Stomach (tissue), 9 donors: ENCODE results near the gene FXN. TPM values are rescaled to one million over a fixed set of nuclear protein-coding genes. Genes with fewer than 3 reads are reported as not detected.

Experiments used
- DNase-seq, 2 donors: peaks; one replicate each; pipeline versions ENCODE4 v3.0.0 to v3.0.0-alpha.2; 2013 to 2019
- H3K27ac ChIP-seq, 5 donors: fragments of 200-600 bp in 4 of 5; sonication (generic) in 4 of 5; one replicate each; pipeline ENCODE4 v1.5.1; 2013 to 2019; ENCODE audit warnings: mild to moderate bottlenecking in 1 of 5, moderate library complexity in 1 of 5
- H3K27me3 ChIP-seq, 3 donors: fragments of 200-600 bp; sonication (generic); one replicate each; pipeline ENCODE4 v1.5.1; 2017 to 2019; ENCODE audit warnings: mixed run types in 1 of 3
- H3K36me3 ChIP-seq, 4 donors: fragments of 200-600 bp; sonication (generic); 1 replicate in 3 of 4; 2 replicates in 1 of 4; pipeline ENCODE4 v1.5.1; 2016 to 2019
- H3K4me1 ChIP-seq, 4 donors: fragments of 200-600 bp; sonication (generic); one replicate each; pipeline ENCODE4 v1.5.1; 2016 to 2019
- H3K4me3 ChIP-seq, 4 donors: fragments of 200-600 bp; sonication (generic) in 3 of 4; one replicate each; pipeline ENCODE4 v1.5.1; 2016 to 2019; ENCODE audit warnings: mild to moderate bottlenecking in 1 of 4
- H3K9me3 ChIP-seq, 4 donors: fragments of 200-600 bp; sonication (generic); one replicate each; pipeline ENCODE4 v1.5.1; 2016 to 2019
- EP300 ChIP-seq: sonication (generic); formaldehyde crosslinking; IDR thresholded peaks from one replicate; pipeline ENCODE4 v1.6.1; 2017; ENCODE audit warnings: antibody characterized with exemption
- POLR2A ChIP-seq, 4 donors: fragments of 450-650 bp; IDR thresholded peaks; one replicate each; pipeline ENCODE4 v1.6.1; 2016; ENCODE audit warnings: antibody characterized with exemption in 4 of 4, control low read depth in 2 of 4, mild to moderate bottlenecking in 1 of 4, moderate library complexity in 1 of 4
- POLR2AphosphoS5 ChIP-seq, 3 donors: sonication (generic); formaldehyde crosslinking; IDR thresholded peaks; one replicate each; pipeline ENCODE4 v1.6.1; 2016; ENCODE audit warnings: antibody characterized with exemption in 3 of 3
- WGBS, 5 donors: extraction: QIAGEN DNeasy Blood & Tissue Kit in 3 of 5; methylation state at CpG; one replicate each; pipeline versions ENCODE4 v1.1.5 to v1.1.7; 2013 to 2018; 5-methylcytosine and 5-hydroxymethylcytosine counted together
- intact Hi-C: fragments of 100-400 bp; cut with DNase I; formaldehyde crosslinking; loops from one replicate; pipeline ENCODE4 v1.15.1; 2023; ENCODE audit warnings: low total_unique reads
- polyA plus RNA-seq, 3 donors: library from polyadenylated mRNA; stranded (reverse); fragments of 200-250 nt; gene quantifications; one replicate each; pipeline ENCODE4 v1.2.3, GENCODE V29; 2013
- total RNA-seq, 5 donors: library from RNA; depleted of rRNA; stranded (reverse); fragments of >200 nt; gene quantifications; one replicate each; pipeline versions ENCODE4 v1.1.0 to v1.2.3, GENCODE V29; 2014 to 2016
- TF ChIP-seq, protein P1 (sequence below), 7 experiments: fragments of 450-650 bp in 4 of 7; fragments of 200-600 bp in 3 of 7; sonication (generic) in 3 of 7; IDR thresholded peaks; one replicate each; pipeline ENCODE4 v1.5.1; 2016 to 2019; ENCODE audit warnings: antibody characterized with exemption in 7 of 7, control low read depth in 2 of 7, mild to moderate bottlenecking in 1 of 7
- donor health status: healthy with polysubstance abuse.
- donor health status: Bipolar disorder and iron deficiency.
- donor health status: healthy.

FXN gene
- total and polyA plus RNA-seq, 8 donors = 0.58 to 15.3 (median 4.1) TPM

DNA sequence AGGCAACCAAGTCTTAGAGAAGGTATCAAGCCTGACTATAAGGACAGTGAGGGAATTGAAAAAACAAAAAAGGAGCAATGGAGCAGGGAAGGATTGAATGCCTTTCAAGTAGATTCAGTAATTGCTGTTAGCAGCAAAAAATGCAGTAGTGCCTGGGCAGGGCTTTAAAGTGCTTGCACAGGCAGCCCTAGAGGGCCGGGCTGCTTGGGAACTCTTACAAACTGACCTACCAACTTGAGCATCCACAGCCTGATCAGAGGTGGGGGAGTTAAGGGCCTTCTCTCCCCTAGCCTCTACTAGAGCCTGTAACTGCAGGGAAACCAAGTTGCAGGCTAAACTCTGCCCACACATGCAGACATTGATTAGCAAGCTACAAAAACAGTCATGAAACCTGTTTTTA is 19.4 kb downstream of the FXN start:
- WGBS, 5 donors = 20 to 62% (median 44%) methylated on average over 1 of the region's 1 CpG
- Histone ChIP-seq H3K4me3 (no peak overlapping the region), H3K4me1 (peaks cover 0 to 26% (median 16%) of the 10 kb centered on the region in 4 donors), H3K27me3 (no peaks in the 10 kb centered on the region), H3K27ac (peak overlapping the region in 2 of 5 donors; percentile 18 to 20), H3K9me3 (no peaks in the 10 kb centered on the region), H3K36me3 (peaks cover 0 to 26% (median 20%) of the 10 kb centered on the region in 4 donors)
- DNase-seq = no peak
- intact Hi-C loops = loop anchor here (5.0 kb wide), 1 partner anchor 137 kb away; no protein-coding TSS in a partner anchor
- TF ChIP-seq, protein P1, sequence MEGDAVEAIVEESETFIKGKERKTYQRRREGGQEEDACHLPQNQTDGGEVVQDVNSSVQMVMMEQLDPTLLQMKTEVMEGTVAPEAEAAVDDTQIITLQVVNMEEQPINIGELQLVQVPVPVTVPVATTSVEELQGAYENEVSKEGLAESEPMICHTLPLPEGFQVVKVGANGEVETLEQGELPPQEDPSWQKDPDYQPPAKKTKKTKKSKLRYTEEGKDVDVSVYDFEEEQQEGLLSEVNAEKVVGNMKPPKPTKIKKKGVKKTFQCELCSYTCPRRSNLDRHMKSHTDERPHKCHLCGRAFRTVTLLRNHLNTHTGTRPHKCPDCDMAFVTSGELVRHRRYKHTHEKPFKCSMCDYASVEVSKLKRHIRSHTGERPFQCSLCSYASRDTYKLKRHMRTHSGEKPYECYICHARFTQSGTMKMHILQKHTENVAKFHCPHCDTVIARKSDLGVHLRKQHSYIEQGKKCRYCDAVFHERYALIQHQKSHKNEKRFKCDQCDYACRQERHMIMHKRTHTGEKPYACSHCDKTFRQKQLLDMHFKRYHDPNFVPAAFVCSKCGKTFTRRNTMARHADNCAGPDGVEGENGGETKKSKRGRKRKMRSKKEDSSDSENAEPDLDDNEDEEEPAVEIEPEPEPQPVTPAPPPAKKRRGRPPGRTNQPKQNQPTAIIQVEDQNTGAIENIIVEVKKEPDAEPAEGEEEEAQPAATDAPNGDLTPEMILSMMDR (IDR thresholded peaks at IDR 0.05) = no peak
- TF ChIP-seq POLR2A (IDR thresholded peaks at IDR 0.05) (no peak), POLR2AphosphoS5 (IDR thresholded peaks at IDR 0.05) (no peak)

DNA sequence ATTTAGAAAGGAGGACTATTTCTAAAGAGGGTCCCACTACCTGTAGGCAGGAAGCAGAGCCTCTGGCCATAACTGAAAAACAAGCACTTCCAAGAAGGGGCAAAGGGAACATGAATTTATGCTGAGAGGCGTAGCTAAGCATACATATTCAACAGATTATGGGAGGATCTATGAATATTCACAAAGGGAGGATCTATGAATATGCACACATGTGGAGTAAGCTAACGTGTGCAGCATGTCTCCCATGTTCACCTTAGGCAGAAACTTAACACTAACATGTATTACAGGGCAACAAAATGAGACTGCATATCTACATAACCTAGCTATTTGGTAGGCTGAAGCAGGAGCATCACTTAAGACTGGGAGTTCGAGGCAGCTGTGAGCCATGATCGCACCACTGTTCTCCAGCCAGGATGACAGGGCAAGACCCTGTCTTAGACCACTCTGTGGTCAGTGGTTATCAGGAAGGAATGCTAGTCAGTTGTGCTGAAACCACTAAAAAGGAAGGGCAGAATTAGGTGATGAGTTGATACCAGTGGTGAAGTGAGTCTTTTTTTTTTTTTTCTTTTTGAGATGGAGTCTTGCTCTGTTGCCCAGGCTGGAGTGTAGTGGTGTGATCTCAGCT is 20.8 kb downstream of the FXN start:
- Histone ChIP-seq H3K9me3 (no peaks in the 10 kb centered on the region), H3K4me3 (no peak overlapping the region), H3K4me1 (peaks cover 0 to 26% (median 16%) of the 10 kb centered on the region in 4 donors), H3K36me3 (peaks cover 0 to 19% (median 14%) of the 10 kb centered on the region in 4 donors), H3K27ac (no peak overlapping the region), H3K27me3 (no peaks in the 10 kb centered on the region)
- intact Hi-C loops = no loop called here
- TF ChIP-seq POLR2A (IDR thresholded peaks at IDR 0.05) (no peak), POLR2AphosphoS5 (IDR thresholded peaks at IDR 0.05) (no peak), EP300 (no peak)
- TF ChIP-seq, protein P1 (IDR thresholded peaks at IDR 0.05) = no peak
- DNase-seq = no peak
- whole genome bisulfite sequencing, 5 donors = 86 to 93% (median 90%) methylated on average over 4 of the region's 4 CpGs

DNA sequence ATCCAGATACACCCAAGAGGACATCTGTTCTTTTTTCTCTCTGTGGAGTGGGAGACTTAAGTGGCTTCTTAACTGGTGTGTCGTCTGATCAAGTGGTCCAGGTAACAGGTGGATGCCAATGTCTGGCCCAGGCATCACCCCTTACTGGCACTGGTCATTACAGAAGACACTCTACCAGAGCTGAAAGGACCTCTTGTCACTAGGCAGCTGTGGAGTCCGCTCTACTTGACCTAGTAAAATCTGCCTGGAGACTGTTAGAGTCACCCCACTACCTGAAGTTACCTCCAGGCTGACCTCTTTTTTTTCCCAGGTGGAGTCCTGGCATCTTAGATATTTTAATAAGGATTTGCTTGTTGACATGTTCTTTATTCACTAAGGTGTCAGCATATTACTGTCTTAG is 22.5 kb downstream of the FXN start:
- DNase-seq = no peak
- H3K27ac ChIP-seq = no peak overlapping the region
- H3K36me3 ChIP-seq = peaks cover 0 to 18% (median 11%) of the 10 kb centered on the region in 4 donors
- H3K27me3 ChIP-seq = no peaks in the 10 kb centered on the region
- 89 to 100% (median 95%) methylated on average over 2 of the region's 2 CpGs for WGBS, 5 donors
- no peaks in the 10 kb centered on the region for H3K9me3 ChIP-seq
- intact Hi-C loops = no loop called here
- peaks cover 0 to 26% (median 16%) of the 10 kb centered on the region in 4 donors for H3K4me1 ChIP-seq
- TF ChIP-seq EP300 (no peak), POLR2AphosphoS5 (IDR thresholded peaks at IDR 0.05) (no peak), POLR2A (IDR thresholded peaks at IDR 0.05) (no peak)
- TF ChIP-seq, protein P1 (IDR thresholded peaks at IDR 0.05) = no peak
- H3K4me3 ChIP-seq = no peak overlapping the region

DNA sequence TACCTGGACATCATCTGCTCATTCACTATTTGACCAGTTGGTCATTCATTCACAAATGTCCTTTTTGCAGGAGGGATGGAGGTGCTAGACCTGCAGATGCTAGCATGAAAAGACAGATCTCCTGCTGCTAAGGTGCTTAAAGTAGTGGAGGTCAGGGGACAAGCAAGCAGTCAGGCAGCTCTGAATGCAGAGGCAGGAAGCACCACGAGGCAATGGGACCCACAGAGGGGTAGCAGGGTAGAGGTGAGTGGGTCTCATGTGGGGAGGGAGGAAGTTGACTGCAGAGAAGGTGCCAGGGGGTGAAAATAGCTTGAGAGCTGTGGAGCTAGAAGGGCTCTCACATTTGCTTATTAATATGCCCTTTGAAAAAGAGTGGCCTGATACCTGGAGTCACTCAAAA is 25.2 kb downstream of the FXN start:
- Histone ChIP-seq H3K4me3 (no peak overlapping the region), H3K36me3 (peaks cover 1 to 30% (median 16%) of the 10 kb centered on the region in 4 donors), H3K27me3 (no peaks in the 10 kb centered on the region), H3K9me3 (no peaks in the 10 kb centered on the region), H3K4me1 (peaks cover 0 to 7% (median 0%) of the 10 kb centered on the region in 4 donors), H3K27ac (no peak overlapping the region)
- TF ChIP-seq POLR2AphosphoS5 (IDR thresholded peaks at IDR 0.05) (no peak), EP300 (no peak), POLR2A (IDR thresholded peaks at IDR 0.05) (no peak)
- TF ChIP-seq, protein P1 (IDR thresholded peaks at IDR 0.05) = no peak
- DNase-seq = no peak
- 27 to 43% (median 31%) methylated on average over 1 of the region's 1 CpG for WGBS, 5 donors
- intact Hi-C loops = no loop called here
